Heart left ventricle (tissue), 16 donors: ENCODE results near the gene NUDT4. TPM values are rescaled to one million over a fixed set of nuclear protein-coding genes. Genes with fewer than 3 reads are reported as not detected.

Experiments used
- ATAC-seq, 4 donors: fragments of 200-7000 bp; cut with Tn5 transposase; one replicate each; pipeline ENCODE4 v1.9.1; 2020 to 2022; ENCODE audit warnings: moderate library complexity in 4 of 4, mild to moderate bottlenecking in 3 of 4, moderate number of reproducible peaks in 1 of 4
- DNase-seq, 5 donors: peaks; one replicate each; pipeline ENCODE4 v3.0.0-alpha.2; 2020
- H3K27ac ChIP-seq, 12 donors: fragments of 200-600 bp; sonication (generic) in 4 of 12; one replicate each; pipeline versions ENCODE4 v1.5.0 to v1.8.0; 2016 to 2022; ENCODE audit warnings: mild to moderate bottlenecking in 2 of 12
- H3K27me3 ChIP-seq, 9 donors: fragments of 200-600 bp; sonication (generic) in 2 of 9; one replicate each; pipeline versions ENCODE4 v1.5.1 to v1.8.0; 2016 to 2022; ENCODE audit warnings: mild to moderate bottlenecking in 3 of 9
- H3K36me3 ChIP-seq, 9 donors: fragments of 200-600 bp; sonication (generic) in 2 of 9; one replicate each; pipeline versions ENCODE4 v1.5.0 to v1.8.0; 2018 to 2022; ENCODE audit warnings: mild to moderate bottlenecking in 2 of 9
- H3K4me1 ChIP-seq, 12 donors: fragments of 200-600 bp; sonication (generic) in 4 of 12; one replicate each; pipeline versions ENCODE4 v1.5.0 to v1.8.0; 2016 to 2022; ENCODE audit warnings: mild to moderate bottlenecking in 3 of 12
- H3K4me3 ChIP-seq, 12 donors: fragments of 200-600 bp; sonication (generic) in 4 of 12; one replicate each; pipeline versions ENCODE4 v1.5.0 to v1.8.0; 2017 to 2022; ENCODE audit warnings: mild to moderate bottlenecking in 9 of 12, moderate library complexity in 4 of 12
- H3K9me3 ChIP-seq, 12 donors: fragments of 200-600 bp; sonication (generic) in 4 of 12; one replicate each; pipeline versions ENCODE4 v1.5.0 to v1.8.0; 2016 to 2022; ENCODE audit warnings: mild to moderate bottlenecking in 1 of 12
- POLR2A ChIP-seq, 2 donors: fragments of 450-650 bp; IDR thresholded peaks; one replicate each; pipeline ENCODE4 v1.6.1; 2017; ENCODE audit warnings: antibody characterized with exemption in 2 of 2, mild to moderate bottlenecking in 2 of 2, moderate library complexity in 2 of 2
- WGBS, 4 donors: extraction: QIAGEN DNeasy Blood & Tissue Kit in 2 of 4; methylation state at CpG; one replicate each; pipeline versions ENCODE4 v1.1.5 to v1.1.7; 2013 to 2018; 5-methylcytosine and 5-hydroxymethylcytosine counted together
- intact Hi-C, 10 donors: fragments of 100-400 bp; cut with DNase I; formaldehyde crosslinking; loops; one replicate each; pipeline versions ENCODE4 v1.11.1 to v1.14.2; 2022
- long read RNA-seq, 3 donors: library from polyadenylated mRNA; unstranded; transcript quantifications; one replicate each; pipeline ENCODE4 v2.0.0, GENCODE V29; 2020 to 2021
- polyA plus RNA-seq, 2 donors: library from polyadenylated mRNA; stranded (reverse); fragments of 200-250 nt; gene quantifications; one replicate each; pipeline ENCODE4 v1.2.3, GENCODE V29; 2013
- total RNA-seq, 9 donors: library from RNA; depleted of rRNA in 2 of 9; stranded (reverse); fragments of >200 nt in 2 of 9; fragmentation: NEBNext Ultra II Directional in 3 of 9; extraction: Animal tissue kit (Norgen Biotek cat#: 25700) in 3 of 9; gene quantifications; one replicate each; pipeline versions ENCODE4 v1.1.0 to v1.2.4, GENCODE V29; 2016 to 2023
- TF ChIP-seq, protein P1 (sequence below), 12 donors: fragments of 200-600 bp; sonication (generic) in 4 of 12; IDR thresholded peaks; one replicate each; pipeline versions ENCODE4 v1.5.0 to v1.8.0; 2018 to 2022; ENCODE audit warnings: antibody characterized with exemption in 12 of 12, mild to moderate bottlenecking in 5 of 12
- donor health status: ischemic (EF 13 %, LVEDD 7.1; RV severe dilation, severe dysfunction).
- donor health status: healthy with polysubstance abuse.
- donor health status: DM: no; HTN: yes; CAD: no.
- donor health status: DM: no; HTN: no; CAD: no.
- donor health status: ischemic (EF 25% LVEDD 6.9; RV normal size, moderate dysfunction).
- donor health status: ischemic (EF 25% LVEDD 5.7; RV mildly dilated, moderate dysfunction).
- donor health status: healthy.
- donor health status: DM: yes; HTN: yes; CAD: no.
- donor health status: ischemic (EF 35%, LVEDD 5.7; RV mildly dilated, moderate dysfunction).
- donor health status: nonischemic (EF 11% LVEDD 7.7; RV severe dilation, severe dysfunction).
- donor health status: DM: yes; HTN: yes; CAD: no.
- donor health status: PGD.
- donor health status: ischemic (EF 29% LVEDD 5.4; RV normal size, mild dysfunction).
- donor health status: nonischemic (EF 23%, LVEDD 6.1; RV moderate dilation, normal function).

The NUDT4 gene
- total RNA-seq (100 to 1,000 TPM; 168 to 667 (median 248) TPM), polyA plus RNA-seq (100 to 1,000 TPM in 1 of 2 donors, 10 to 100 TPM in 1; 59.9 to 242 TPM)
- long read RNA-seq, donor 1, full-length matches to known transcripts = 1,026 of 1,209 reads
- long read RNA-seq, donor 1, partial matches to known transcripts = 145 of 1,209 reads
- long read RNA-seq, donor 1, other reads (novel, unspliced or antisense) = 38 of 1,209 reads
- long read RNA-seq, donor 2, full-length matches to known transcripts = 63 of 240 reads
- long read RNA-seq, donor 2, partial matches to known transcripts = 168 of 240 reads
- long read RNA-seq, donor 2, other reads (novel, unspliced or antisense) = 9 of 240 reads
- long read RNA-seq, donor 3, full-length matches to known transcripts = 1,688 of 1,942 reads
- long read RNA-seq, donor 3, partial matches to known transcripts = 14 of 1,942 reads
- long read RNA-seq, donor 3, other reads (novel, unspliced or antisense) = 240 of 1,942 reads

DNA sequence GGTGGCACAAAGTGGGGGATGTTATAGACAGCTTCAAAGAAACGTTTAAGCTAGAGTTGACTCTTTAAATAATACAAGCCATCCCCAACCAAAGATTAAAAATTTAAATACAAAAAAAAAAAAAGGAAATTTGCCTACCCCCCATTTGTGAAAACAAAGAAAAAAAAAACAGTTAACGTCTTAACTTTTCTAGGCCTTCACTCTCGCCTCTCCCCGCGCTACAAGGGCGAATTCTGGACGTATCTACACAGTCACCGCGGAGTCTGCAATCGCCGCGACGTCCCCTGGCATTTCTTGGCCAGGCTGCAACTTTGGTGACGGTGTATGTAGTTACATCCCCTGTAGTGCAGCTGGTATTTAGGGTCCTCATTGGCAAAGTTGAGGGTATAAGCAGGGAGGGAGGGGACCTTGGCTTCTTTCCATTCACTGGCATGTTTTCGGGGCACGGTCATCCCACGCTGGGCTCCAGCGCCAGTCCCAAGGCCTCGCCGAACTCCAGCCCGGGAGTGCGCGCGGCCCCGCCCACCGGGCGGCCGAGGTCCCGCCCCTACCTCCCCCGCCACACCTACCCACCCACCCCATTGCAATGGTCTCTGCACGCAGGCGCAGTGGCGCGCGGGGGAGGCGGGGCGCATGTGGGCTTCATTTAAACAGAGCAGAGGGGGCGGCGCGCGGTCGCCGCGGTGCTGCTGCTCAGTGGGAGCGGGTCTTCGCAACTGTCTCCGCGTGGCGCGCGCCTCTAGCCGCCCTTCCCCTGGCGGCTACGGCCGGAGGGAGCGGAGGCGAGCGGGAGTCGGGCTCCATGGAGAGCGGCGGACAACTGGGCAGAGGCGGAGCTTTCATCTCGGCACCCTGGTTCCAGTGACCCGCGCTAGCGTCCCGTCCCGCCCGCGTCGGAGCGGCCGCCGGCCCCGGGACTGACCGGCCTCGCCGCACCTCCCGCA lies at the start of gene NUDT4:
NUDT4 (plus strand) TSS at position 674 of the 944 bp plus-strand sequence. CDS start 398 bp downstream, outside the sequence.
- ATAC-seq (peak; percentile 88 to 93 (median 92)), DNase-seq (peak; percentile 97 to 99 (median 98))
- H3K9me3 ChIP-seq = no peaks in the 10 kb centered on the region
- H3K27ac ChIP-seq = peak within 1 kb of the TSS; percentile 78 to 97 (median 96)
- intact Hi-C loops = loop anchor here in 8 of 10 donors (1.0 to 10.0 kb wide), 9 partner anchors 73 to 350 kb away; no protein-coding TSS in a partner anchor
- H3K4me3 ChIP-seq = peak within 1 kb of the TSS; percentile 57 to 97 (median 86)
- WGBS, 4 donors = 2 to 14% (median 2%) methylated on average over 20 to 63 of the region's 79 CpGs
- H3K4me1 ChIP-seq = peaks cover 0 to 66% (median 30%) of the 10 kb centered on the region in 12 donors
- TF ChIP-seq, protein P1, sequence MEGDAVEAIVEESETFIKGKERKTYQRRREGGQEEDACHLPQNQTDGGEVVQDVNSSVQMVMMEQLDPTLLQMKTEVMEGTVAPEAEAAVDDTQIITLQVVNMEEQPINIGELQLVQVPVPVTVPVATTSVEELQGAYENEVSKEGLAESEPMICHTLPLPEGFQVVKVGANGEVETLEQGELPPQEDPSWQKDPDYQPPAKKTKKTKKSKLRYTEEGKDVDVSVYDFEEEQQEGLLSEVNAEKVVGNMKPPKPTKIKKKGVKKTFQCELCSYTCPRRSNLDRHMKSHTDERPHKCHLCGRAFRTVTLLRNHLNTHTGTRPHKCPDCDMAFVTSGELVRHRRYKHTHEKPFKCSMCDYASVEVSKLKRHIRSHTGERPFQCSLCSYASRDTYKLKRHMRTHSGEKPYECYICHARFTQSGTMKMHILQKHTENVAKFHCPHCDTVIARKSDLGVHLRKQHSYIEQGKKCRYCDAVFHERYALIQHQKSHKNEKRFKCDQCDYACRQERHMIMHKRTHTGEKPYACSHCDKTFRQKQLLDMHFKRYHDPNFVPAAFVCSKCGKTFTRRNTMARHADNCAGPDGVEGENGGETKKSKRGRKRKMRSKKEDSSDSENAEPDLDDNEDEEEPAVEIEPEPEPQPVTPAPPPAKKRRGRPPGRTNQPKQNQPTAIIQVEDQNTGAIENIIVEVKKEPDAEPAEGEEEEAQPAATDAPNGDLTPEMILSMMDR (IDR thresholded peaks at IDR 0.05) = no peak
- peak; percentile 55 to 95 for TF ChIP-seq POLR2A (IDR thresholded peaks at IDR 0.05)
- no peaks in the 10 kb centered on the region for H3K27me3 ChIP-seq
- H3K36me3 ChIP-seq = no peaks in the 10 kb centered on the region

DNA sequence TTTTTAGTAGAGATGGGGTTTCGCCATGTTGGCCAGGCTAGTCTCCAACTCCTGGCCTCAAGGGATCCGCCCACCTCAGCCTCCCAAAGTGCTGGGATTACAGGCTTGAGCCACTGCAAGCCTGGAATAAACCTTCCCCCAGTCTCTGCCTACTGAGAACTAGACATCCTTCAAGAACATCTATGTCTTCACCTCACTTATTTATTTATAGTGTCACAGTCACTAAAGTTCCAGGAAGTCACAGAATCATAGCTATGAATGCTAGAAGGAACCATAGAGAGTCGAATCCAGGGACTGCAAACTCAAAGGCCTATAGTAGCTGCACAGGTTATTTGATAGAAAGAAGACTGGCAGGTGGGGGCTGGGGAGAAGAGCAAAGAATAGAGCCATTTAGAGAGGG lies 44.7 kb upstream of the NUDT4 start:
- H3K36me3 ChIP-seq = no peaks in the 10 kb centered on the region
- no peak overlapping the region for H3K27ac ChIP-seq
- 81 to 94% (median 87%) methylated on average over 3 of the region's 3 CpGs for WGBS, 4 donors
- TF ChIP-seq POLR2A (IDR thresholded peaks at IDR 0.05) = no peak
- TF ChIP-seq, protein P1 (IDR thresholded peaks at IDR 0.05) = no peak
- intact Hi-C loops = no loop called here
- no peaks in the 10 kb centered on the region for H3K27me3 ChIP-seq
- no peak overlapping the region for H3K4me3 ChIP-seq
- ATAC-seq = peak in 1 of 4 donors; percentile 38
- no peak for DNase-seq
- H3K4me1 ChIP-seq = peaks cover 0 to 14% (median 4%) of the 10 kb centered on the region in 12 donors
- H3K9me3 ChIP-seq = no peaks in the 10 kb centered on the region

DNA sequence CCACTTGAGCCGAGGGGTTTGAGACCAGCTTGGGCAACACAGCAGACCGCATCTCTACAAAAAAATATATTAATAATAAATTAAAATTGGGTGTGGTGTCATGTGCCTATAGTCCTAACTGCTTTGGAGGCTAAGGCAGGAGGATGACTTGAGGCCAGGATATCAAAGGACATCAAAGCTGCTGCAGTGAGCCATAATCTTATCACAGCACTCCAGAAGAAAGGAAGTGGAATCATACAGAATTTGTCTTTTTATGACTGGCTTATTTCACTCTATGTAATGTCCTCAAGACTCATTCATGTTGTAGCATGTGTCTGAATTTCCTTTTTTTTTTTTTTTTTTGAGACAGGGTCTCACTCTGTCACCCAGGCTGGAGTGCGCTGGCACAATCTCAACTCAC lies 43.9 kb upstream of the NUDT4 start:
- no peak for TF ChIP-seq POLR2A (IDR thresholded peaks at IDR 0.05)
- TF ChIP-seq, protein P1 (IDR thresholded peaks at IDR 0.05) = no peak
- no peak overlapping the region for H3K4me3 ChIP-seq
- H3K27me3 ChIP-seq = no peaks in the 10 kb centered on the region
- H3K36me3 ChIP-seq = no peaks in the 10 kb centered on the region
- peaks cover 0 to 14% (median 4%) of the 10 kb centered on the region in 12 donors for H3K4me1 ChIP-seq
- no peak for DNase-seq
- ATAC-seq = no peak
- WGBS, 4 donors = 95 to 98% (median 96%) methylated on average over 3 of the region's 3 CpGs
- no peaks in the 10 kb centered on the region for H3K9me3 ChIP-seq
- intact Hi-C loops = no loop called here
- H3K27ac ChIP-seq = no peak overlapping the region
